NCI-H510A treated with DMSO at 0.1 percent for 48 hours (cell line): Measurements from ENCODE around the gene PMVK.

ENCODE experiments used
- DNase-seq: peaks from one replicate; lab custom pipeline; 2025; lab: John Stamatoyannopoulos, UW

PMVK gene

GRCh38 chr1:154945962-154946850 is 9.7 kb upstream of the PMVK start:
- DNase-seq = no peak

DNA sequence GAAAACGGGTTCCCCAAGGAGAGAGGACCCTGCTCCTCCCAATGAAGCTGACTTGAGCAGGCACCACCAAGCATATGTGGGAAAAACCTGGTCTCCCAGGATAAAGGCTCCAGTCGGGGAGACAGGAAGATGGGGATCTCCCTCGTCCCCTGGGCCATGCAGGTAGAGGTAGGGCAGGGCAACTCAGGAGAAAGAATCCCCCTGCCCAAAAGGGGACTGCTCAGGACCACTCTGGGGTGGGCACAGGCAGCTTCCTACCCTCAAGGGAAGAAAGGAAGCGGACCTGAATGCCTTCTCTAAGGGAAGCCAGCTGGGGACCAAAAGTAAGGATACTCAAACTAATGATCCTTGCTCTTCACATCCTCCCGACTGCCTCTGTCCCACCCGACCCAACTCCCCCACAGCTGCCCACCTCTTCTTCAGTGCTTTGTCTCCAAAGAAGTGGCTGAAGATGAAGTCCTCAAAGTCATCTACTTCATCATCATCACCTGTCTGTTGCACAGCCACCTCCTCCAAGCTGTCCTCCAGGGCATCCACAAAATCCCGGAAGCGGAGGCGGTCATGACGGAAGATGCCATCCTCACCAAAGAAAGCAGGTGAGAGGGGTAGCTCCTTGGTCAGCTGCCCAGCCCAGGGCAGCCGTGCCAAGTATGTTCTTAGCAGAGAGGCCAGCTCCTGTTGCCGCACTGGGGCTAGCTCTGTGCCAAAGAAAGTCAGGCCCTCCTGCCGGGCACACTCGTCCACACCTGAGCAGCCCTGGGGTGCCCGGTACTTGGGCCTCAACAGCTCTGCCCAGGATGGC is 8.8 kb upstream of the PMVK start:
- no peak for DNase-seq

DNA sequence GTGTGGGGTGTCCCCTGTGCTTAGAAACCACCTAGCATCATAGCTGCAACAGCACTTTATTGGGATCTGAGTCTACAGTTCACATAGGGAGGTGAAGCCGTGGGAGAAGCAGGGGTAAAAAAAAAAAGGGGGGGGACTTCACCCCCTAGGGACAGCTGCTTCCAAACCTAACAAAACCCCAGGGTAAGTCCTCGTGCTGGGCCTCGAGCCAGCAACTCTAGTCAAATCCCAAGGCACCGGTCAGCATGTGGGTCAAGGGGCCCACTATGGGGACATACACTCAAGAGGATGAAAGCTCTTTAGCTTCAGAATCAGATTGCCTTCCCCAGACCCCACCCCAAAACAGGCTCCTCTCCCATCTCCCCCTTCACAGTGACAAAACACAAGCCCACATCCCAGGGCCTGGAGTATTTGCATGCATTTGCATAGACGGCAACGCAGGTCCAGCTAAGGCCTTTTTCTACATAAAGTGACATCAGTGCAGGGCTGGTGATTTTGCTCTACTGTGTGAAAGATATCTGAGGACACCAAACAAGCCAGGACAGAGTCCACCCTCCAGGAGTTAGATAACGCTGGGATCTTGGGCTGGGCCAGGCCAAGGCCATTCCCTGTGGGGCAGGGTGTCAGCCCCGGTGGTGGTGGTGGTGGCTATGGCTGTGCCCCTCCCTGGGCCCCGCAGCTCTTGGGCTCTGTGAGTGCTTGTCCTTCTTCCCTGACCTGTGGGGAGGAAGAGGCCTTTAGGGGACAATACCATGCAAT is 8.1 kb upstream of the PMVK start:
- DNase-seq = no peak

DNA sequence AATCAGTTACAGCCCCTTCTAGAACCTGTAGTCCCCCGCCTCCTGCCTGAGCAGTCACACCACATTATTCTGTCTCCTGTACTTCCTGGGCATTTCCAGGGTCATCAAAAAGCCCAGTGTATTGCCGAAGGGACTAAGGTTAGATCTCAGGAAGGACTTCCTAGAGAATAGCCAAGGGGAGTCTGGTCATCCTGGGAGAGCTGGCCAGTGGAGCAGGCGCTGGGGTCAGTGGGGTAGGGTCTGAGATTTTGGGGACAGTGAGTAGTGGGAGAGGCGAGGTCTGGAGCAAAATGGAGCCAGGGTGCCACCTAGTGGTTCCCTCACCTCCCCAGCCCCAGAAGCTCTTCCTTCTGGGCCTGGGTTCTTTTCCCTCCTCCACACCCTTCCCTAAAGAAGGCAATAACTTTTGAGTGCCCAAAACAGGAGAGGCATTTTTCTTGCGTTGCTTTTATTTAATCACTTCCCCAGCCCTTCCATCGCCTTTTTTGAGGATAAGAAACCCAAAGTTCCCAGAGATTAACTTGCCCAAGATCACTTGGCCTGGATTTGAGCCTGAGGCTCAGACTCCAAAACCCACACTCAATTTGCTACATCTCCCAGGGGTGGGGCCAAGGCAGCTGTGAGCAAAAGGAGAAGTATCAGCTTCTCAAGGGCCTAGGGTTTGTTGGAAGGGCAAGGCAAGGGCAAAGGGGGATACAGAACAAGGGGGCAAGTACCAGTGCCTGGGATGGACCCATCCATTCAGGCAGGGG is 7.3 kb upstream of the PMVK start:
- peak; percentile 48 for DNase-seq

DNA sequence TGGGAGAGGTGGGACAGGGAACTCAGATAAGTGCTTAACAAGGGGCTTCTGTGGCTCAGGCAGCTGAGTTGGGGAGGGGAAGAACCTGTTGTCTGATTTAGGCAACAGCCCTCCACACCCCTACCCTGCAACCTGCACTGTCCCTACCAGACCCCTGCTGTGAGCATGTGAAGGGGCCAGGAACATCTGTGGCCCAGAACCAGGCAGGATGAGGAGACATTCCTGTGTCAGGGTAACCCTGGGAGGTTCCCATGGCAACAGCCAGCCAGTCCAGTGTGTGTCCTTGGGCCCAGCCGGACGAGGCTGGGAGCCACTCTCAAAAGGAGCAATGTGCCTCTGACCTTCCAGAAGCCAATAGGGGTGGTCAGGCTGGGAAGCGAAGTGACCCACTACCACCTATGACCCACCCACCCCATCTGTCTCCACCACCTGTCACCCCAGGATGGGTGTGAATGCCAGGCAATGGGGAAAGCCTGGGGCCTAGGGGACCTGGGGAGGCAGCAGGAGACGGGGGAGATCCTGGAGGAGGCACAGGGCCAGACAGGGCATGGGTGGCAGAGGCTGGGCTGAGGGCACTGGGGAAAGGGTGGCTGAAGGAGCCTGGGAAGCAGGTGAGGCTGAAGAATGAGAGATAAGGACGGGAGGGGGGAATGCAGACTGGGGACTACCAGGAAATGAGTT is 5.0 kb upstream of the PMVK start:
- no peak for DNase-seq

DNA sequence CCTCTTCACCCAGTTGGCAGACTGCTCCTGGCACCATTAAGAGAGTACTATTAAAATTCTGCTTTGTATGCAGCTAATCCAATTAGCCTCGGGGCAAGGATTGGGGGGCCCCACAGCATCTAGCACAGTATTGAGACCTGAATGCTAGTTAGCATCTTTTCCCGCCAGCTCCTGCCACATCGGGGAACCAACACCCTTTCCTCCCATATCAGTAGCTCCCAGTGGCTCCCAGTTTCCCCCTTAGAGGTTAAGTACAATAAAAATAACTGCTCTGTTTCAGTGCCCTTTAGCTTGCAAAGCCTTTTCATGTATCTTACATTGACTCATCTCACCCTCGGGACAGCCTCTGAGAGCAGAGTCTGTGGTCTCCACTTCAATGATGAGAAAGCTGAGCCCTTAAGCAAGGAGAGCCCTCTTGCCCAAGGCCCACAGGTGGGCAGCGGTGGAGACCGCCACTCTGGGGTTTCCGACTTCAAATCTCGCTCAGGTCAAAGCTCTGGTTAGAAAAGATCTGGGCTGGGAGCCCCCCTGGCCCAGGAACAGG is 4.2 kb upstream of the PMVK start:
- no peak for DNase-seq

GRCh38 chr1:154940213-154940560 is 3.7 kb upstream of the PMVK start:
- DNase-seq = no peak

DNA sequence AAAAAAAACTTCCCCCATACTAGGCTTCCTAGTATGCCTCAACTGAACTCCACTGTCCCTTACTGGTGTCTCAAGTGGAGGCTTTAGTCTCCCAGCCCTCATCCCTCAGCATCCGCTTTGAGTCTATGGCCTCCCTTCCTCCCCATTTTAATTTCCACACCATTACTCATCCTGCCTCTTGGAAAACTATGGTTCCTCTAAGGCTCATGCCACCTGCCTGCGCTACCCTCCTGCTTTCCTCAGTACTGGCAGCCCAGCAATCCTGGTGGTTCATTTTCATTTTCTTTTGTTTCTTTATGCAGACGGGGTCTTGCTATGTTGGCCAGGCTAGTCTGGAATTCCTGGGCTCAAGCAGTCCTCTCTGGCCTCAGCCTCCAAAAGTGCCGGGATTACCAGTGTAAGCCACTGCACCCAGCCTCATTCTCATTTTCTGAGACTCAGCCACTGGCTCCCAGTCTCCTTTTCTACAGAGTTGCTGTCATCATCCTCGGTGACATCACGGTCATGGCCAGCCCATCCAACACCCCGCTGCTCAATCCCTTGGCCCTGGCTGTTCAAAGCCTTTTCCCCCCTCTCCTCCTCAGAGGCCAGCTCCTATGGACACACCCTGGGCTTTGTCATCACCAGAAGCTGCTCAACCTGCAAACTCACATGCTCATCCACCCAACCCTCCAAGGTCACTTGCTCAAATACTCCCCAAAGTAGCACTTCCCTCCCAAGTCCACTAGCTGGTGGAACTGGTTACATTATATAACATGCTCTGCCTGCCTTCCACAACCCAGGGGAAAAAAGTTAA is 2.3 kb upstream of the PMVK start:
- no peak for DNase-seq

DNA sequence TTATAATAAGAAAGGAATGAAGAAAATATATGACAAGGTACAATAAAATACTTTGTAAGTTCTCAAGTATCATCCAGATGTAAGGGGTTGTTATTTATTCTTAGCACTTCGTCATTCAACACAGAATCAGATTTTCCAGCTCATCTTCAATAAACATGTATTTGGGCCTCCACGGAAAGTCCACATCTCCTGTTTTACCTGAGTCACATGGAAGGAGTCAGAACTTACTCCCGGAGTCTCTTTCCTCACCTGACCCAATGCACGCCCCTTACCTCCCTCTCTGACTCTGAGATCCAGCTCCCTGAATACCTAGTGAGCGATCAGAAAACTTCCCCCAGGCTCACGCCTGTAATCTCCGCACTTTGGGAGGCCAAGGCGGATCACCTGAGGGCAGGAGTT is 1.5 kb upstream of the PMVK start:
- no peak for DNase-seq

DNA sequence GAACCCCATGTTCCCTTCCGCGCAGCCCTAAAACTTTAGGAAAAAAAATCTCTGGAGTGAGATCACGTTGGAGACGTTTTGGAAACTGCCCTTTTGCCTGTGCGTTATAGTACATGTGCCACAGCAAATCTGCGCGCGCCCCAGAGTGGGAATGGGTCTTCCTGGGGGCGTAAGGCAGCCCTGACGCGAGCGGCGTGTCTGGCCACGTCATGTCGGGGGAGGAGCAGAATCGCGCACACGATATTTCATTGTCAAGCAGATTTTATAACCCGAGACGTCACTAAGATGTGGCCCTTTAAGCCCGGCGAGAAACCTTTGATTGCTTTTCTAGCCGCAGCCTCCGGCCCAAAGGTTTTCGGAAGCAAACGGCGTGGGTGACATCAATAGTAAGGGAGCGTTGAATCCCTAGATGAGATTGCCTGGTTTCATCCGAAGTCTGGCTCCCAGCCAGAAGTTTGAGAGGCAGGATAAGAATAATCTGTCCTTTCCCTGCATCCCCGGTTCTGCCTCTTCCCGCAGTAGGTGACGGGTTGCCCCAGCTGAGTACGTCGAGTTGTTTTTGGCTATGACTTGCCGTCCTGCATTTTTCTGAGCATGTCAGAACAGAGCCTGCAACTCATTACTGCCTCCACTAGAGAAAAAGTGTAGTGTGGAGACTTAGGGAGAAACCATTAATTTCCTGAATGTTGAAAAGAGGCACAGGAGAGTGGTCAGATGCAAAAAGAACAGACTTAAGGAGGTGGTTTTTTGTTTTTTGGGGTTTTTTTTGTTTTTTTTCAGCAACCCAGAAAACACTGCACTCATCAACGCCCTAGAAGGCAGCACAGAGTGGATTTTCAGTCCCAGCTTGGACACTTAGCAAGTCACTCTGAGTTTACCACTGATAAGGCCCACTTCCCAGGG is 817 bp upstream of the PMVK start:
- DNase-seq = peak; percentile 90

GRCh38 chr1:154935749-154936554 is 567 bp downstream of the PMVK start:
- no peak for DNase-seq

DNA sequence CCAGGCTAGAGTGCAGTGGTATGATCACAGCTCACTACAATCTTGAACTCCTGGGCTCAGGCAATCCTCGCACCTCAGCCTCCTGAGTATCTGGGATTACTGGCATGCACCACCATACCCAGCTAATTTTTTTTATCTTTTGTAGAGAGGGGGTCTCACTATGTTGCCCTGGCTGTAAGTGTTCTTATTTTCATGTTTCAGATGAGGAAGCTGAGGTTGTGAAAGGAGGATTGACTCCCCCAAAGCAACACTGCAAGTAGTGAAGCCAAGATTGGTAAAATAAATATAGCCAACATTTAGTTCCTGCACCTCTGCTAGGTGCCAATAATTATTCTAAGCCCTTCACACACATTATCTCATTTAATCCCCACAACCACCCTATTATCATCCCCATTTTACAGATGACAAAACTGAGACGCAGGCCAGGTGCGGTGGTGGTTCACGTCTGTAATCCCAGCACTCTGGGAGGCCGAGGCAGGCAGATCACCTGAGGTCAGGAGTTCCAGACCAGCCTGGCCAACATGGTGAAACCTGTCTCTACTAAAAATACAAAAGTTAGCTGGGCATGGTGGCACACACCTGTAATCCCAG is 2.1 kb downstream of the PMVK start:
- DNase-seq = no peak

- DNase-seq = peak; percentile 21
Observed at GRCh38 chr1:154931940-154932487, 4.5 kb downstream of the PMVK start.

DNA sequence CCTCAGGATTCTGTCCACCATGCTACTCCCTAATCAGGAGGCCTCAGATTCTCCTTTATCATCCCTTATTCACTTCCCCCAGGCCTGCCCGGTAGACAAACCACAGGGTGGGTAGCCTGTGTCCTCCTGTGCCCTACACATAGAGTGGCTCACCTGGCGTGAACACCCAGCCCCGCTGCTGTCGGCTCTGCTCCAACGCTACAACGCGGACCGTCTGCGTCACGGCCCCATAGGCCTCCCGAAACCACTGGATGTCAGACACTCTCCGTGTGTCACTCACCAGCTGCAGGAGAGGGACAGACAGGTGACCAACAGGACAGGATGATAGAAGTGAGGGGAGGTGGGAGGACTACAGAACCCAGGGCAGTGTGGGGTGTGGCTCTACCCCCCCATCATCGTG is 10.3 kb downstream of the PMVK start:
- DNase-seq = no peak

DNA sequence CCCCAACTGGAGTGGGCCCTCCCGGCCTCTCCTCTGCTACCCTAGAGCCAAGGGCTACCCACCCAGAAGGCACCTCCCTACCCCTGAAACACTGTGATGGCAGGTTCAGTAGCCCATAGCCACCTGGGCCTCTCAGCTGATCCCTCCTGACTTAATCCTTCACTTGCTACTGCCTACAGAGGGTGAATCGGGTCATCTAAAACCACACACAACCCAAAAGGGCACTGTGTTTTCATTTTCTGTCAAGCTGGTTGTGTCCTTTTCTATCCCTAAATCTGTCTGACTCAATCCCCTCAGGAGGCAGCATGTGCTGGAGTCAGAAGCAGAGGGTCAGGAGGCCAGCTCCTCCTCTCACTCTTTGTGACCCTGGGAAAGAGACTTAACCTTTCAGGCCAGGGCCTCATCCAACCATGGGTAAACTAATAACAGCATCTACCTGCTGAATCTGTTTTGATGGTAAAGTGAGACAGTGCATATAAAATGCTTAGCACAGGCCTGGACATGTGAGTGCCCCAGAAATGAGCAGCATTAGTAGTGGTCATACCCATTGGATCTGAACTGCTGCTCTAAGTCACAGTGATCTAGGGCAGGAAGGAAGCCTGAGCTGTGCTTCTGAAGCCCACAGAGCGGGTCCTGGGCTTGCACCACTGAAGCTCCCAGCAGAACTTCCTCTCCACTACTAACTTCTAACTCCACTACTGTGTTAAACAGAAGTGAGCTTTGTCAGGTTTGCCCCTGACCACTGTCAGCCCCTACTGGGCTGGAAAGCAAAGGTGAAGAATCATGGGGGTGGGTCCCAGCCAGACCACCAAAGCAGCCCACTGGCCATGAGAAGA is 11.0 kb downstream of the PMVK start:
- no peak for DNase-seq

- no peak for DNase-seq
Observed at GRCh38 chr1:154923695-154924094, 12.8 kb downstream of the PMVK start.

DNA sequence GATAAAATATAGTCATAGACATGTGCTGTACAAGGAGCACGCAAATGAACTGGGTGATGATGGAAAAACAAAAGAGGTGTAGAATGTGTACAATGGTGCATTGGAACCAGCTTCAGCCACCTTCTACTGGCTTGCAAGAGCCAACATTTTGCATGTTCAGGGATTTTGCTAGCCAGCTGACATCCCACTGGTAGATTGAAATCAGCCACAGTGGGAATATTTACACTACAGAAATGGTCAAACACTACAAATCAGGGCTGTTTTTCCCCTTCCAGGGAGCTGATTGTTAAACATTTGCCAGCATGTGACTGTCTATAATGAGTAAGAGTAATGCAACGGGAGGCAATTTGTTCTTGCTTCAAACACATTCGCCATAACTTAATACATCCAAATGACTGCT is 23.2 kb downstream of the PMVK start:
- DNase-seq = no peak
